ENCODE data around the gene PNPLA2.

PNPLA2 gene

DNA sequence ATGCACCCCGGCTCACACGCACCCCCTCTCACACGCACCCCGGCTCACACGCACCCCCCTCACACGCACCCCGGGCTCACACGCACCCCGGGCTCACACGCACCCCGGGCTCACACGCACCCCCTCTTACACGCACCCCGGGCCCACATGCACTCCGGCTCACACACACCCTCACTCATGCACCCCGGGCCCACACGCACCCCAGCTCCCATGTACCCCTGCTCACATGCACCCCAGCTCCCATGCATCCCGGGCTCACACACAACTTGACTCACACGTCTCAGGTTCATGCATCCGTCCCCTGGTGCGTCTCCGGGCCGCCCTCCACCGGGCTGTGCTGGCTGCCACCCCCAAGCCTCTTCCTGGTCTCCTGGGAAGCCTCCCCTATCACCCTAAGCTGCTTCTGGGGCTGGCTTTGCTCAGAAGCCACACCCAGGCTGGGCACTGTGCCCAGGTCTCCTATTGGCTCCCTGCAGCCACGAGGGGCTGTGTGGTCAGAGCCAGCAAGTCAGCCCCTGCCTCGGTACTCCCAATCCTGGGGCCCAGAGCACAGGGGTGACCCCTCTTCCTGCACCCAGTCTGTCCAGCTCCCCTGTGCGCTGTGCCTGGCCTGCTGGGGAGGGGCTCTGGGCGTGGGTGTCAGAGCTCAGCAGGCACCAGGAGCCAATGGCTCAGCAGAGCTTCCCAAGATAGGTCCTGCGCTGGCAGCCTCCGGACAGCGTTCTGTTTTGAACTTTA is 40.8 kb downstream of the PNPLA2 start:
- peak; percentile 52 to 54 for DNase-seq (ENCODE audit: low read depth in 2 of 2)

DNA sequence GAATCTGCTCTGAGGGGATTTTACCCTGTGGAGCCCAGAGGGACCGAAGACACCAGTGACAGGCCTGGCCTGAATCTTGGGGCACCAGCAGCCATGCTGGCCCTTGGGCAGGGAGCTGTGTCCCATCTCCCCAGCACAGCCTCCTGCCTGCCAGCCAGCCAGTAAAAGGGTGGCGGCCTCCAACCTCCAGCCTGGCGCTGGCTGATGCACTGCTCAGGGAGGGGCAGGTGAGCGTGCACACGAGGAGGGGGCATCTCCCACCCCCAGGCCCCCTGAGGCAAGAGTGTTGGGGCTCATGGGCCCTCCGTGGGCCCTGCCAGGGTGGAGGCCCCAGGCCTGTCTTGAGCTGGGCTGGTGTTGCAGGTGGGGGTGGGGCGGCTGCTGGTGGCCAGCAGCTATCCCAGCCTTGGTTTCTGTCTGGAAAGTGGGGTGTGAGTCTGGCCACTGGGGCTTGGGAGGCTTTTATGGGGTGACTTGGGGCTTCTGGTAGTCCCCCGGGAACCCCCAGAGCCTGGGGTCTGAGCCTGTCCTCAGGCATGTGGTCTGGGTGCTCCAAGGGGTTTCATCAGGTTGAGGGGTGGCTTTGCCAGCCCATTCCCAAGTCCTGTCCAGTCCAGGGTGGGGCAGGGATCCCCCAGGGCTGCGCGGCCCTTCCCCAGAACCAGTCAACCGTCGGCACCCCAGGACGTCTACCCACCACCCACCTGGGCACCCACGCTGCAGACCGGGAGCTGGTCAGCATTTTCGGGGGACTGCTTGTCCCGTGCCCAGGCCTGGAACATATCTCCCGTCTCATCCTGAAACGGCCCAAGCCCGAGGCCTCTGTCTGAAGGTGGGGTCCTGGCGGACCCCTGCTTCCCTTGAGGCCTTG is 41.8 kb downstream of the PNPLA2 start:
- DNase-seq (ENCODE audit: low read depth in 2 of 2), result no peak

DNA sequence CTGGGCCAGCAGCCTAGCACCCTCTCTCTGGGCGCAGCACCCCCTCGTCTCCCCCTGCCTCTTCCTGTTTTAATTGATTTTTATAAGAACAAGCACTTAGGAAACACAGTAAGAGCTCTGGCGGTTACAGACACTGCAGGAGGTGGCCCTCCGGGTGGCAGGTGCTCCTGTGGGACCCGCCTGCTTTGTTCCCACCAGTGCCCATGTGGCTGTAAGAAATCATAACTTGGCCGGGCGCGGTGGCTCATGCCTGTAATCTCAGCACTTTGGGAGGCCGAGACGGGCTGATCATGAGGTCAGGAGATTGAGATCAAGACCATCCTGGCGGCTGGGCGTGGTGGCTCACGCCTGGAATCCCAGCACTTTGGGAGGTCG is 42.4 kb downstream of the PNPLA2 start:
- no peak for DNase-seq (ENCODE audit: low read depth in 2 of 2)

DNA sequence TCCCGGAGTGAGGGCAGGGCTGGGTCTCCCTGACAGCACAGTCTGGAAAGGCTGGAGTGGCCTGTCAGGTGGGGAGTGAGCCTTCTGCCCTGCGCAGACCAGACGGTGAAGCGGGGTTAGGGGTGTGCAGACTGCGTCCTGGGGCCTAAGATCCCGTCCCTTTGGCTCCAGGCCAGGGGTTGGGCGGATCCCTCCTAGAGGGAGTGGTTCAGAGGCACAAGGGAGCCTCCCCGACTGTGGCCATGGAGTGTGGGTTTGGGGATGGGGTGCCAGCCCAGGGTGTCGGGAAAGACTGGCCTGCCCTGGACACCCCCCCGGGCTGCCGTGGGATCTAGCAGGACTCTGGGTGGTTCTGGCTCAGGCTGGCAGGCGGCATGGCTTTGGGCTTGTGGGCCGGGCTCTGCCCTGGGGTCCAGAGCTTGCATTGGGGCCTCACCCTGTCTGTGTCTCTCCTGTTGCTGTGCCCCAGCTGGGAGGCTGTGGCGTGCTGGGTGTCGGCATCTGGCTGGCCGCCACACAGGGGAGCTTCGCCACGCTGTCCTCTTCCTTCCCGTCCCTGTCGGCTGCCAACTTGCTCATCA is 43.5 kb downstream of the PNPLA2 start:
- DNase-seq (ENCODE audit: low read depth in 2 of 2), result no peak

DNA sequence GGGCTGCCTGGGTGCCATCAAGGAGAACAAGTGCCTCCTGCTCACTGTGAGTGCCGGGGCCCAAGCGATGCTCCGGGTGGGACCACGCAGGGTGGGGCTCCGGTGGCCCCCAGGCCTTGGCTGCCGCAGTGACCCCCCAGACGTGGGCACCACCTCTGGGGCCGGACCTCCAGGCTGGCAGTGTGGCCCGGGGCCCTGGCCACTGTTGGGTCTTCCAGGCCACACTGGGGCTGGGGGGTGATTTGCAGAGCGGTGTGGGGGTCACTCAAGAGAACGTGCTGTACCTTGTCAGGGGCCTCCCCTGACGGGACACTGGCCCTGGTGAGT is 43.9 kb downstream of the PNPLA2 start:
- DNase-seq (ENCODE audit: low read depth in 2 of 2), result no peak

DNA sequence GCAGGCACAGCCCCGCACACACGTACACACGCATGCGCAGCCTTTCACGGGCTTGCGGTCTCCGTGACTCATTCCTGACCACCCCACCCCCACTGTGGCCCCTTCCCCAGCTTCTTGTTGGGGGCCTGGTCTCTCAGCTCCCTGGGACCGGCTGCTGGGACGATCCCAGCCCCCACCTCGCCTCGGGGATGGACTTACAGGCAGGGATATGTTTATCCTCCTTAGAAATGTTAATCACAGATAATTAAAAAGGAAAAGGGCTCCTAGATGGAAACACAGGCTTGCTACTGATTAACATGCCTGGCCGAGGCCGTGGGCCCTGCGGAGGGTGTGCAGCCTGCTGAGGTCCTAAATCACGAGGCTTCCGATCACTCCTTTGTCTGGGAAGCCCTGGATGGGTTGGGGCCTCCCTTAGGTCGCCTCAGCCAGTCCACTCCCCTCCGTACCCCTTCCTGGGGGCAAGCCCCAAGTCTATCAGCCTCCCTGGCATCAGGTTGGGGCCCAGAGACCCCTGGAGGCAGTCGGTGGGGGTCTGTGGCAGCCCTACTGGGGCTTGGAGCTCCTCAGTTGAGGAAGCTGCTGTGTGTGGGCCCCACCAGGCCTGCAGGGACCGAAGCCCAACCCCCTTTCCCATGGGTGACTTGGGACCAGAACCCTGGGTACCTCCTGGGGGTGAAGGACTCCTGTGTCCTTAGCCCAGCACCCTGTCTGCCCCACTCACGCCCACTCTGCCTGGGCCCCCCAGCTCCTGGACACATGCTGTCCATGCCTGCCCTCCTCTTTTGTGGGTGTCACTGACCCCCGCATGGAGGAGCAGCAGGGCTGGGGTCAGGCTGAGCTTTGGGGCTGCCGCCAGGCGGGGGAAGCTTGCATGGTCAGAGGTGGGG is 44.6 kb downstream of the PNPLA2 start:
- peak in 1 of 2 experiments; percentile 18 for DNase-seq (ENCODE audit: low read depth in 2 of 2)

DNA sequence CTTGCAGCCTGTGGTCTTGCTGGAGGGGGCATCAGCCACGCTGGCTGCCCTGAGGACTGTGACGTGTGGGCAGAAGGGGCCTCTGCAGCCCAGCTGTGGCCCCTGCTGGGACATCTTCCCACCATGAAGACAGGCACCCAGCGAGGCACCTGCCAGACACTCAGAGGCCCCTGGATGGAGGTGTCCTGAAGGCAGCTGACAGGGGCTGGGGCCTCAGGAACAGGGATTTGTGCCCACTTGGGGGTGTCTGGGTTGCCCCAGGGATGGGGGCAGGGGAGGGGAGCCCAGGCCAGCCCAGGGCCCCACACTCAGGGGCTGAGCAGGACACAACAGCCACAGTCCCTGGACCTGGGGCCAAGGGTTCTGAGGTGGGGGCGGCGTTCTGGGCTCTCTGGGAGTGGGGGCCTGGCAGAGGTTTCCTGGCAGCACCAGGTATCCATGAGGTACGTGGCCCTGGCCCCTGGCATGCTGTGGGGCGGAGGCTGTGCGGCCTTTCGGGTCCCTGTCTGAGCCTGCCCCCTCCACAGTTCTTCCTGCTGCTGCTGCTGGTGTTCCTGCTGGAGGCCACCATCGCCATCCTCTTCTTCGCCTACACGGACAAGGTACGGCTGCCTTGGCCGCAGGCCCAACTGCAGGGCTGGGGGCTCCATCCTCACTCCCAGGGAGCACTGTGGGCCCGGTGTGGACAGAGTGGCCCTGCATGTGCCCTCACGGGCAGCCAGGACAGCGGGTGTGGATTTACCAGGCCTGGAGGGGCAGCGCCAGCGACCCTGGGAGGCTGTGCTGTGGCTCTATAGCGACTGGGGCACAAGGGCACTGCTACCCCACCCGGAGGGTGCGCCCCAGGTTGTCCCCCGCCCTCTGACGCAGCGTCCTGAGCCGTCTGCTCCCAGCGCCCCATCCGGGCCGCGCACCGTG is 45.5 kb downstream of the PNPLA2 start:
- DNase-seq (ENCODE audit: low read depth in 2 of 2), result no peak

DNA sequence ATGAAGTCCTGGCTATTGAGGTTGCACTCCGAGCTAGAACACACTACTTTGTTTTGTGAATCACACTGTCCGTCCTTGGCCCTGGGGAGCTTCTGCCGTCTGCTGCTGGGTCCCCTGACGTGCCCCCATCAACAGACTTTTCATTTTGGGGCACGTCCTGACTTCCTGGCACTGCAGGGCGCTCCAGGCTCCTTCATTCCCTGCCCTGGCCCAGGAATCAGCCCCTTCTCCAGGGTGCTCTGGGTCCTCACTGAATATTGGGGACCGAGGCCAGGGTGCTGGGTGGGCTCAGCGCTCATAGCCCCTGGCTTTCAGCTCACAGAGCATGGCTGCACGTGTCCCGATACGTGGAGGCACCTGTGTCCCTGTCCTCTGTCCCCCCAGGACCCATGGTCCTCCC is 46.2 kb downstream of the PNPLA2 start:
- no peak for DNase-seq (ENCODE audit: low read depth in 2 of 2)

DNA sequence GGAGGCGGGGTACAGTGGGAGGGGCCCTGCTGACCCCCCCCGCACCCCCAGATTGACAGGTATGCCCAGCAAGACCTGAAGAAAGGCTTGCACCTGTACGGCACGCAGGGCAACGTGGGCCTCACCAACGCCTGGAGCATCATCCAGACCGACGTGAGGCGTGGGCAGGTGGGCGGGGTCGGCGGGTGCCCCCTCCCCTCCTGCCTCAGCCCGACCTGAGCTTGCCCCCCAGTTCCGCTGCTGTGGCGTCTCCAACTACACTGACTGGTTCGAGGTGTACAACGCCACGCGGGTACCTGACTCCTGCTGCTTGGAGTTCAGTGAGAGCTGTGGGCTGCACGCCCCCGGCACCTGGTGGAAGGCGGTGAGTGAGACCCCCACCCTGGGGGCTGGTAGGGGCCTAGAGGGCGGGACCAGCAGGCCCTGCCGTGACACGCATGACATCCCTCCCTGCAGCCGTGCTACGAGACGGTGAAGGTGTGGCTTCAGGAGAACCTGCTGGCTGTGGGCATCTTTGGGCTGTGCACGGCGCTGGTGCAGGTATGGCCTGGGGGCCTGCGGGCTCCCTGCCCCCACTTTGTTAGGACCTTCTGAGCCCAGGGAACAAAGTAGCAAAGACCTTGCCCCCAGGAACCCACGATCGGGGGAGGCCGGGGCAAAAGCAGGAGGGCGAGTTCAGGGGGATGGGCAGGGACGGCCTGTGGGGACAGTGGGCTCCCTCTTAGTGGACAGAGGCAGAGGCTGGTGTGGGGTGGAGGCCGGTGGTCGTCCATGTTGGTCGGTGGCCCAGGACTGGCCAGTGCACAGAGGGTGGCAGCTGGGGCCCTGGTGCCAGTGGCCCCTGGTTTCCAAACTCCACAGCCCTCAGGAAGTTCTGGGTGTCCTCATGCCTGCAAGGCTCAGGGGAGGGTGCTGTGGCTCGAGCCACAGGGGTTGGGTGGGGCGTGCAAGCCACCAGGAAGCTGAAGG is 47.0 kb downstream of the PNPLA2 start:
- DNase-seq (ENCODE audit: low read depth in 2 of 2), result no peak

DNA sequence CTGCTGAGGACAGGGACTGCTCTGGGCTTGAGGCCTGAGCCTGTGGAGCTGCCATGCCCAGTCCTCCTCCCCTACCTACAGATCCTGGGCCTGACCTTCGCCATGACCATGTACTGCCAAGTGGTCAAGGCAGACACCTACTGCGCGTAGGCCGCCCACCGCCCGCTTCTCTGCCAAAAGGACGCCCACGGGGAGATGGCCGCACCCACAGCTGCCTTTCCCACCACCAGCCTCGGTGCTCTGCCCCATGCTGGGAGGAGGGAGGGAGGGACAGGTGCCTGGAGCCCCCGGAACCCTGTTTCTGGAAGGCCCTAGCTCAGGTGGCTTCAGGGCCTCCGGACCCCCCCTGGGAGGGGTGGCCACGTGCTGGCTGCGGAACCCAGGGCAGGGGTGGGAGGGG is 47.8 kb downstream of the PNPLA2 start:
- no peak for DNase-seq (ENCODE audit: low read depth in 2 of 2)

DNA sequence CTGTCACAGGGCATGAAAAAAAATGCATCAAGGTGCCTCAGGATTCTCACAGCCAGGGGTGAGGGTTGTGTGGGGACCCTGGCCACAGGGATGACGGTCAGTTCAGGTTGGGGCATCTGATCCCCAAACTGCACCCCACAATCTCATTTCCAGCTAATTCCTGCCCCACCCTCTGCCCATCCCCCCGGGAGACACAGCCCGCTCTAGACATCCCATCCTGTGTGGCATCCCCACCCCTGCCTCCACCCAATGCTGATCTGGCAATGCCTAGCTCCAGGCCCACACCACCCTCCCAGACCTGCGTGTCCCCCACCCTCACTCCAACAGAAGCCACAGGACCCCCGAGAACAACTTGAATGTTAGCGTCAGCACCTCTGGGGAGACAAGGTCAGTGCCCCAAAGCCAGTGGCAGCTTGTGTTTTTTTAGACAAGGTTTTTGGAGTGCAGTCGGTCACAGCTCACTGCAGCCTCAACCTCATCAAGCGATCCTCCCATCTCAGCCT is 49.2 kb downstream of the PNPLA2 start:
- no peak for DNase-seq (ENCODE audit: low read depth in 2 of 2)

DNA sequence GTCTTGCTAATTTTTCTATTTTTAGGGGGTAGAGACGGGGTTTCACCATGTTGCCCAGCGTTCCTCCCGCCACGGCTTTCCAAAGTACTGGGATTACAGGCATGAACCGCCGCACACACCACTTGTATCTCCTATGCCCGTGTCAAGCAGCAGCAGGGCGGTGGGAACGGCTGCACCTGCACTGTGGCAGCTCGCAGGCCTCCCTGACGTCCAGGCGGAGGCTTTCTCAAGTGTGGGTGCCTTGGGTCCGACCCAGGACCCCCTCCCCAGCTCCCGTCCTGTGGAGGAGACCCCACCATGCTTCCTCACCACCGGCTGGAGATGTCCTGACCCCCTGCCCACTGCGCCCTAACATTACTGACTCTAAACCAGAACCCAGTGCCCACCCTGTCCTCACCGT is 49.7 kb downstream of the PNPLA2 start:
- no peak for DNase-seq (ENCODE audit: low read depth in 2 of 2)

DNA sequence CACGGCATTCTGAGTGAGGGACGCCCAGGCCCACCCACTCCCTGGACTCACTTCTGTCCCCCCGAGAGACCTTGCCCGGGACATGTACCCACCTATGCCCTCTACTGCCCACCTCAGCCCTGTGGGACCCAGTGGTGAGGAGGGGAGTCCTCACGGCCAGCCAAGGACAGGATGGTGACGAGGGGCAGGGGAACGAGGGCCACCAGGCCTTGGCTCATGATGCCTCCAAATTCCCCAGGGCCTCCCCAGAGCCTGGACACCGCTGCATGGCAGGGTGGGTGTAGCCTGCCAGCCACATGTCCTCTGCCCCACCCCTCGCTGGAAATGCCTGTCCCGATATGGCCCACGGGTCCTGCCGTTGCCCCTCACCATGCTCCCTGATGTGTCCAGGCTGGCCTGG is 50.1 kb downstream of the PNPLA2 start:
- DNase-seq (ENCODE audit: low read depth in 2 of 2), result no peak

DNA sequence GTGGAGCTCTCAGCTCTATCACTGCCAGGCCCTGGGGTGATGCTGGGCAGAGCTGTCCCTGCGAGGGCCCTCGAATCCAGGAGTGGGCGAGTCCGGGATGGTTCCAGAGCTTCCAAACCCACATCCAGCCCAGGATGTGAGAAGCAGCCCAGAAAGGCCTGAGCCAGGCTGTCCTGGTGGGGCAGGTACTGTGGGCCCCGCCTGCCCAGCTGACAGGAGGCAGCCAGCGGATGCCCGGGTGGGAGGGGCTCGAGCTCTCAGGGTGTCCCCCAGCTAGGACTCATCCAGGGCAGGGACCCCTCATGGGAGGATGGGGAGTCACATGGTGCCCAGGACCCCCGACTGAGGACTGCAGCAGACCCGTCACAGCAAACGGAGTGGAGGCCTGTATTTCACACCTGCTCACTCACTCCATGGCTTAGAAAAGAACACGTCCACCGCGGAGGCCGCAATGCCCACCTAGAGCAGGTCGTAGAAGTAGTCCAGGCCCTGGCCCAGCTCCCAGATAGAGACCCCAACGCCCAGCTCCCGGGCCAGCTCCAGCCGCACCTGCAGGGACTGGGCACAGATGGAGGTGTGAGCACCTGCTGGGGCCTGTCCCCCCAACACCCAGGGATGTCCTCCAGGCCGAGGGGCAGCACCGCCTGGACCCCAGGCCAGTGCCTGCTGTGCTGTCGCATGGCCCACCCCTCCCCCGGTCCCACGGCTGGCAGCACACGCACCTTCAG is 50.8 kb downstream of the PNPLA2 start:
- DNase-seq (ENCODE audit: low read depth in 2 of 2), result no peak

DNA sequence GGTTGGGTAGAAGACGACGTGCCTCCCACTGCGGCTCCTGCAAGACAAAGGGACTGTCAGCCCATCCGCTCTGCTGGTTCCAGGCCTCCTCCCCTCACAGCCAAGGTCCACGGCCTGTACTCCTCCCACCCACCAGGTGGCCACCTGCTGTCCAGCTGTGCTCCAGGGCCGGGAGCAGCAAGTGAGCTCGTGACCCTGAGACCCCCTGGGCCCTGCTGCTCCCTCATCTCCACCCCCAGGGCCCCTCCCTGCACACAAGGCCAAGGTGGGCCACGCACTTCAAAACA is 51.4 kb downstream of the PNPLA2 start:
- no peak for DNase-seq (ENCODE audit: low read depth in 2 of 2)

DNA sequence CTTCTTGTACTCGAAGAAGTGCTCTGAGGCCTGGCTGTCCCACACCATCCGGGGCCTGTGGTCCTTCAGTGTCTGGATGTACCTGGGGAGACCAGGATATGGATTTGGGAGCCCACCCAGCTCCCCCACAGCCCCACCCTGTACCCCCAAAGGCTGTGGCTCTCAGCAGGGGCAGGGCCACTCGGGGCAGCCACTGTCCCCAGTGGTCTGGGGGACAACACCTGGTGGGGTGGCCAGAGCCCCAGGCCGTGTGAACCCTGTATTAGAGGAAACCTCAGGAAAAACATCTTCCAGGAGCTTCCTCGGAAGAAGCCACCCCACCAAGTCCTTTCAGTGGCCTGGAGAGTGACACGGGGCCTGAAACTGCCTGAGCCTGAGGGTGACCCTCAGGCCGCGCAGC is 51.7 kb downstream of the PNPLA2 start:
- DNase-seq (ENCODE audit: low read depth in 2 of 2), result no peak

DNA sequence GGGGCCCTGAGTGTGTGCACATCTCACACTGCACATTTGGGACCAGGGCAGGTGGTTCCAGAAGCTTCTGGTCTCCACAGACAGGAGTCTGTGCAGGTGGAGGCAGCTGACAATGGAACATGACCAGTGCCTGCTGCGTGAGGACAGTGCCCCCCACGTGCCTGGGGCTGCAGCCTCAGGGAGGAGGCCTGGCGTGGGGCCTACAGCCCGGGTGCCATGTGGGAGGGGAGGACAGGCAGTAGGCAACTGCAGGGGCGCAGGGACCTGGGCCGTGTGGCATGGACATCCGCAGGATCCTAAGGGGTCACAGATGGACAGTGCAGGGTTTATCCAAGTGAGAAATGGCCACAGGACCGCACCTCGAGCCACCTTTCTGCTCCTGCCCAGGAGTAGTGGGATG is 52.8 kb downstream of the PNPLA2 start:
- no peak for DNase-seq (ENCODE audit: low read depth in 2 of 2)

DNA sequence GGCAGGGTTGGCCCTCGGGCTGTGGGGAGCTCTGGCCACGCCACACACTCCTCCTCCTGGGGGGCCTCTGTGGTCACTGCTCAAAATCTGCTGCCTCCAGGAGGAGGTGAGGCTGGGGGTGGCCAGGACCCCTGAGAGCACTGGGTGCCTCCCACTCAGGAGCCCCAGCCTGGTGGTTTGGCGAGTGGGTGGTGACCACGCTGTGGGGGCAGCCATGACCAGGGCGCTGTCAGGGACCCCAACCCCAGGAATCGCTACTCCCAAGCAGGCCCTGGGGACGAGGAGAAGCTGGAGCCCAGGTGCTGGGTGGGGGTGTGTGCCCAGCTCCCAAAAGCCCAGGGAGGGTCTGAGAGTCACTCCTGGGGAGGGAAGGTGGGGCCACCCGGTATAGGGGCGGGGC is 54.1 kb downstream of the PNPLA2 start:
- no peak for DNase-seq (ENCODE audit: low read depth in 2 of 2)

DNA sequence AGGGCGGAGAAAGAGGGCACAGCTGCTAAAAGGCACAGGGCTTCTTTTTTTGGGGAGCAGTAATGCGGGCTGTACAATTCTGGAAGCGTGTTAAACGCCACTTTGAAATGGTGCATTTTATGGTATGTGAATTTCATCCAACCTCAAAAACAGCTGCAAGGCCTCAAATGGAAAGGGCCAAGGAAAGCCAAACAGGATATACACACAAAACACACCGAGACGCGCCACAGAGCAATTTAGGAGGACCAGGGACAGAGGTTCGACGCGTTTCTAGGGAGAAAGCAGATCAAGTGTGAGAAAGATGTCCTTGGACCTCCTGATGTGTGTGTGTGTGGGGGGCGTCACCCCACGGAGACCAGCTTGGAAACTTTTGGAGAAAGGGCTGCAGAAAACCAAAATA is 55.0 kb downstream of the PNPLA2 start:
- DNase-seq (ENCODE audit: low read depth in 2 of 2), result no peak
